Measurements from ENCODE around the gene C1QBP. TPM values are rescaled to one million over a fixed set of nuclear protein-coding genes. Genes with fewer than 3 reads are reported as not detected.

Gene C1QBP
- total RNA-seq: 100 to 1,000 TPM; 435 to 460 TPM

- Mint-ChIP-seq H3K27ac (peak within 1 kb of the TSS; percentile 88), H3K4me1 (ENCODE audit: low read depth) (peaks cover 41% of the 10 kb centered on the region), H3K9me3 (no peaks in the 10 kb centered on the region), H3K4me3 (peak within 1 kb of the TSS; percentile 81), H3K27me3 (ENCODE audit: low read depth) (no peaks in the 10 kb centered on the region), H3K36me3 (ENCODE audit: low read depth) (peaks cover 44% of the 10 kb centered on the region)
- DNase-seq: peak; percentile 94
- CTCF ChIA-PET: interaction anchor here (0.6 to 2.6 kb wide), 26 partner anchors 9 to 1200 kb away, joined by 3 to 12 read pairs (median 4); partner anchors contain the start of genes DHX33, NUP88 and ZNF594
- intact Hi-C loops (cut with micrococcal nuclease): loop anchor here (1.0 to 5.0 kb wide), 8 partner anchors 20 to 472 kb away; partner anchors contain the start of genes DERL2, DHX33, MIS12 and NUP88
These were observed at the start of gene C1QBP for GRCh38 chr17:5438716-5439445. Gene C1QBP, minus strand, starts transcription at chr17:5439155. Its CDS starts 82 bp downstream, at chr17:5439073.

GRCh38 chr17:5488752-5489151 lies 49.8 kb upstream of the C1QBP start:
- CTCF ChIA-PET: interaction anchor here (0.8 kb wide), 1 partner anchor 50 kb away, joined by 3 read pairs; the partner anchor contains the start of gene C1QBP
- H3K4me1 Mint-ChIP-seq (ENCODE audit: low read depth): peaks cover 48% of the 10 kb centered on the region
- H3K27me3 Mint-ChIP-seq (ENCODE audit: low read depth): no peaks in the 10 kb centered on the region
- no peaks in the 10 kb centered on the region for H3K9me3 Mint-ChIP-seq
- intact Hi-C loops (cut with micrococcal nuclease): loop anchor here (5.0 kb wide), 2 partner anchors 206 to 1121 kb away; partner anchors contain the start of genes RABEP1 and UBE2G1
- no peak for DNase-seq
- H3K36me3 Mint-ChIP-seq (ENCODE audit: low read depth): peaks cover 35% of the 10 kb centered on the region
- H3K27ac Mint-ChIP-seq: peak overlapping the region; percentile 71
- H3K4me3 Mint-ChIP-seq: no peak overlapping the region

- Mint-ChIP-seq H3K4me1 (ENCODE audit: low read depth) (peaks cover 60% of the 10 kb centered on the region), H3K36me3 (ENCODE audit: low read depth) (peaks cover 34% of the 10 kb centered on the region), H3K9me3 (no peaks in the 10 kb centered on the region)
These were observed 47.5 kb upstream of the C1QBP start, which contains the start of gene MIS12 for GRCh38 chr17:5486206-5487124. Gene MIS12, plus strand, starts transcription at chr17:5486566. Its CDS starts 2,297 bp downstream, at chr17:5488863.

GRCh38 chr17:5485270-5486205 lies 46.6 kb upstream of the C1QBP start, which contains the start of gene DERL2:
Gene DERL2, minus strand, starts transcription at chr17:5486178. Its CDS starts 17 bp downstream, at chr17:5486161.
- Mint-ChIP-seq H3K27me3 (ENCODE audit: low read depth) (no peaks in the 10 kb centered on the region), H3K9me3 (no peaks in the 10 kb centered on the region), H3K4me3 (peak within 1 kb of the TSS; percentile 97), H3K36me3 (ENCODE audit: low read depth) (peaks cover 34% of the 10 kb centered on the region), H3K27ac (peak within 1 kb of the TSS; percentile 97), H3K4me1 (ENCODE audit: low read depth) (peaks cover 64% of the 10 kb centered on the region)
- intact Hi-C loops (cut with micrococcal nuclease): loop anchor here (1.0 to 5.0 kb wide), 9 partner anchors 16 to 1156 kb away; partner anchors contain the start of genes C1QBP, NLRP1, NUP88 and RABEP1
- no peak for DNase-seq
- CTCF ChIA-PET: interaction anchor here (0.6 to 1.2 kb wide), 2 partner anchors 17 to 1443 kb away, joined by 3 read pairs; partner anchors contain the start of gene DHX33

More at GRCh38 chr17:5486206-5487124, 47.5 kb upstream of the C1QBP start, which contains the start of gene MIS12:
- Mint-ChIP-seq H3K4me3 (peak within 1 kb of the TSS; percentile 97), H3K27me3 (ENCODE audit: low read depth) (no peaks in the 10 kb centered on the region), H3K27ac (peak within 1 kb of the TSS; percentile 97)
- CTCF ChIA-PET: interaction anchor here (0.9 to 1.2 kb wide), 2 partner anchors 18 to 40 kb away, joined by 3 read pairs; partner anchors contain the start of gene DHX33
- peak; percentile 99 for DNase-seq
- intact Hi-C loops (cut with micrococcal nuclease): loop anchor here (1.0 to 5.0 kb wide), 9 partner anchors 17 to 1155 kb away; partner anchors contain the start of genes C1QBP, NLRP1, NUP88 and RABEP1

GRCh38 chr17:5481451-5481850 lies 42.5 kb upstream of the C1QBP start:
- CTCF ChIA-PET: no interaction called here
- DNase-seq: no peak
- Mint-ChIP-seq H3K4me1 (ENCODE audit: low read depth) (peaks cover 37% of the 10 kb centered on the region), H3K36me3 (ENCODE audit: low read depth) (peaks cover 27% of the 10 kb centered on the region), H3K27ac (no peak overlapping the region), H3K4me3 (no peak overlapping the region), H3K27me3 (ENCODE audit: low read depth) (no peaks in the 10 kb centered on the region), H3K9me3 (no peaks in the 10 kb centered on the region)
- intact Hi-C loops (cut with micrococcal nuclease): no loop called here

- Mint-ChIP-seq H3K4me3 (no peak overlapping the region), H3K27ac (no peak overlapping the region), H3K27me3 (ENCODE audit: low read depth) (no peaks in the 10 kb centered on the region), H3K9me3 (no peaks in the 10 kb centered on the region), H3K4me1 (ENCODE audit: low read depth) (peaks cover 37% of the 10 kb centered on the region), H3K36me3 (ENCODE audit: low read depth) (peaks cover 27% of the 10 kb centered on the region)
- CTCF ChIA-PET: no interaction called here
- intact Hi-C loops (cut with micrococcal nuclease): no loop called here
- DNase-seq: no peak
These were observed 42.0 kb upstream of the C1QBP start for GRCh38 chr17:5480962-5481361.

GRCh38 chr17:5478992-5479391 lies 40.0 kb upstream of the C1QBP start:
- peaks cover 22% of the 10 kb centered on the region for H3K4me1 Mint-ChIP-seq (ENCODE audit: low read depth)
- H3K36me3 Mint-ChIP-seq (ENCODE audit: low read depth): peaks cover 28% of the 10 kb centered on the region
- intact Hi-C loops (cut with micrococcal nuclease): no loop called here
- no peak overlapping the region for H3K4me3 Mint-ChIP-seq
- H3K27me3 Mint-ChIP-seq (ENCODE audit: low read depth): no peaks in the 10 kb centered on the region
- H3K27ac Mint-ChIP-seq: no peak overlapping the region
- H3K9me3 Mint-ChIP-seq: no peaks in the 10 kb centered on the region
- CTCF ChIA-PET: no interaction called here
- no peak for DNase-seq

GRCh38 chr17:5473906-5474305 lies 35.0 kb upstream of the C1QBP start:
- peaks cover 11% of the 10 kb centered on the region for H3K4me1 Mint-ChIP-seq (ENCODE audit: low read depth)
- H3K27ac Mint-ChIP-seq: no peak overlapping the region
- no peak for DNase-seq
- no peaks in the 10 kb centered on the region for H3K9me3 Mint-ChIP-seq
- peaks cover 19% of the 10 kb centered on the region for H3K36me3 Mint-ChIP-seq (ENCODE audit: low read depth)
- CTCF ChIA-PET: no interaction called here
- no peaks in the 10 kb centered on the region for H3K27me3 Mint-ChIP-seq (ENCODE audit: low read depth)
- no peak overlapping the region for H3K4me3 Mint-ChIP-seq
- intact Hi-C loops (cut with micrococcal nuclease): no loop called here

- Mint-ChIP-seq H3K27ac (peak overlapping the region; percentile 14), H3K4me1 (ENCODE audit: low read depth) (peaks cover 15% of the 10 kb centered on the region), H3K4me3 (no peak overlapping the region), H3K27me3 (ENCODE audit: low read depth) (no peaks in the 10 kb centered on the region), H3K36me3 (ENCODE audit: low read depth) (peaks cover 15% of the 10 kb centered on the region), H3K9me3 (no peaks in the 10 kb centered on the region)
- intact Hi-C loops (cut with micrococcal nuclease): no loop called here
- CTCF ChIA-PET: no interaction called here
- DNase-seq: no peak
These were observed 33.6 kb upstream of the C1QBP start for GRCh38 chr17:5472511-5472910.

- H3K9me3 Mint-ChIP-seq: no peaks in the 10 kb centered on the region
- intact Hi-C loops (cut with micrococcal nuclease): loop anchor here (2.0 kb wide), 1 partner anchor 29 kb away; the partner anchor contains the start of gene C1QBP
- peaks cover 13% of the 10 kb centered on the region for H3K36me3 Mint-ChIP-seq (ENCODE audit: low read depth)
- H3K27me3 Mint-ChIP-seq (ENCODE audit: low read depth): no peaks in the 10 kb centered on the region
- peak overlapping the region; percentile 0 for H3K27ac Mint-ChIP-seq
- H3K4me1 Mint-ChIP-seq (ENCODE audit: low read depth): peaks cover 37% of the 10 kb centered on the region
- DNase-seq: peak; percentile 22
- CTCF ChIA-PET: interaction anchor here (1.2 kb wide), 1 partner anchor 18 kb away, joined by 3 read pairs; the partner anchor contains the start of genes DERL2 and MIS12
- peak overlapping the region; percentile 80 for H3K4me3 Mint-ChIP-seq
These were observed 29.1 kb upstream of the C1QBP start for GRCh38 chr17:5468075-5468473.

- intact Hi-C loops (cut with micrococcal nuclease): no loop called here
- Mint-ChIP-seq H3K9me3 (no peaks in the 10 kb centered on the region), H3K27me3 (ENCODE audit: low read depth) (no peaks in the 10 kb centered on the region), H3K27ac (no peak overlapping the region), H3K36me3 (ENCODE audit: low read depth) (peaks cover 19% of the 10 kb centered on the region), H3K4me1 (ENCODE audit: low read depth) (peaks cover 37% of the 10 kb centered on the region), H3K4me3 (peak overlapping the region; percentile 80)
- no peak for DNase-seq
- CTCF ChIA-PET: no interaction called here
These were observed 28.5 kb upstream of the C1QBP start for GRCh38 chr17:5467416-5467815.

Measured in activated naive CD4-positive, alpha-beta T cell treated with anti-CD3 and anti-CD28 coated beads for 36 hours (primary cell).